ENCODE data around the gene PCYT2. TPM values are rescaled to one million over a fixed set of nuclear protein-coding genes. Genes with fewer than 3 reads are reported as not detected.

Gene PCYT2
- total RNA-seq, 1 donor from 2014 or later: 26.8 TPM

- H3K27me3 Mint-ChIP-seq (ENCODE audit: unreplicated experiment): peaks cover 3% of the 10 kb centered on the region
- no peak for DNase-seq (ENCODE audit: low spot score)
- no peak overlapping the region for H3K4me3 Mint-ChIP-seq (ENCODE audit: unreplicated experiment)
- H3K9me3 Mint-ChIP-seq (ENCODE audit: unreplicated experiment): no peaks in the 10 kb centered on the region
- TF ChIP-seq CTCF (IDR thresholded peaks at IDR 0.05; ENCODE audit: unreplicated experiment): no peak
- no peaks in the 10 kb centered on the region for H3K36me3 Mint-ChIP-seq (ENCODE audit: low read depth, unreplicated experiment)
- no peak overlapping the region for H3K27ac Mint-ChIP-seq (ENCODE audit: unreplicated experiment)
- H3K4me1 Mint-ChIP-seq (ENCODE audit: unreplicated experiment): no peaks in the 10 kb centered on the region
Measured at GRCh38 chr17:81948635-81949378, 37.6 kb upstream of the PCYT2 start.

- no peak for DNase-seq (ENCODE audit: low spot score)
- peaks cover 3% of the 10 kb centered on the region for H3K27me3 Mint-ChIP-seq (ENCODE audit: unreplicated experiment)
- no peak within 1 kb of the TSS for H3K4me3 Mint-ChIP-seq (ENCODE audit: unreplicated experiment)
- H3K36me3 Mint-ChIP-seq (ENCODE audit: low read depth, unreplicated experiment): no peaks in the 10 kb centered on the region
- TF ChIP-seq CTCF (IDR thresholded peaks at IDR 0.05; ENCODE audit: unreplicated experiment): no peak
- no peaks in the 10 kb centered on the region for H3K9me3 Mint-ChIP-seq (ENCODE audit: unreplicated experiment)
- H3K27ac Mint-ChIP-seq (ENCODE audit: unreplicated experiment): peak within 1 kb of the TSS; percentile 48
- no peaks in the 10 kb centered on the region for H3K4me1 Mint-ChIP-seq (ENCODE audit: unreplicated experiment)
Measured at GRCh38 chr17:81947189-81947588, 36.0 kb upstream of the PCYT2 start, which contains the start of gene MYADML2. Gene MYADML2 (minus strand): TSS chr17:81947233. CDS start chr17:81941741, 5,492 bp downstream.

- TF ChIP-seq CTCF (IDR thresholded peaks at IDR 0.05; ENCODE audit: unreplicated experiment): no peak
Measured at GRCh38 chr17:81944858-81945257, 33.7 kb upstream of the PCYT2 start.

GRCh38 chr17:81942167-81942553, 31.0 kb upstream of the PCYT2 start:
- peaks cover 11% of the 10 kb centered on the region for H3K27me3 Mint-ChIP-seq (ENCODE audit: unreplicated experiment)
- H3K4me3 Mint-ChIP-seq (ENCODE audit: unreplicated experiment): no peak overlapping the region
- peaks cover 7% of the 10 kb centered on the region for H3K4me1 Mint-ChIP-seq (ENCODE audit: unreplicated experiment)

More at GRCh38 chr17:81944858-81945257, 33.7 kb upstream of the PCYT2 start:
- no peak overlapping the region for H3K4me3 Mint-ChIP-seq (ENCODE audit: unreplicated experiment)
- DNase-seq (ENCODE audit: low spot score): no peak
- H3K9me3 Mint-ChIP-seq (ENCODE audit: unreplicated experiment): no peaks in the 10 kb centered on the region
- H3K27ac Mint-ChIP-seq (ENCODE audit: unreplicated experiment): no peak overlapping the region
- no peaks in the 10 kb centered on the region for H3K36me3 Mint-ChIP-seq (ENCODE audit: low read depth, unreplicated experiment)
- H3K27me3 Mint-ChIP-seq (ENCODE audit: unreplicated experiment): peaks cover 3% of the 10 kb centered on the region
- H3K4me1 Mint-ChIP-seq (ENCODE audit: unreplicated experiment): no peaks in the 10 kb centered on the region

More at GRCh38 chr17:81942167-81942553, 31.0 kb upstream of the PCYT2 start:
- TF ChIP-seq CTCF (IDR thresholded peaks at IDR 0.05; ENCODE audit: unreplicated experiment): no peak
- DNase-seq (ENCODE audit: low spot score): no peak
- Mint-ChIP-seq H3K36me3 (ENCODE audit: low read depth, unreplicated experiment) (no peaks in the 10 kb centered on the region), H3K27ac (ENCODE audit: unreplicated experiment) (no peak overlapping the region), H3K9me3 (ENCODE audit: unreplicated experiment) (no peaks in the 10 kb centered on the region)

Measured in endothelial cell (in vitro differentiated cells).